ENCODE results near the gene CFDP1.

DNA sequence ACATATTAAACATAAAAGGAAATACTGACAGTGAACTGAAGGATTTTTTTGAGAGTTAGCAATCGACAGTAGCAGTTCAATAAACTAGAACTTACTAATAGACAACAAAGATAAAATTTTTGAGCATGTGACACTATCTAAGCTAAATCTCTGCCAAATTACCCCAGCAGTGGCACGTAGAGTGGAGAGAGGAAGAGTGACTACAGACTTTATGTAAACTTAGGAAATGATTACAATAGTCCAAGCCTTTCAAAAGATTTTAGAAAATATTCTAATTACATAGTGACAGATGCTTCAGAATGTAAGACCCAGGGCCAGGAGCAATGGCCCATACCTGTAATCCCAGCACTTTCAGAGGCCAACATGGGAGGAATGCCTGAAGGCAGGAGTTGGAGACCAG lies 52.4 kb downstream of the CFDP1 start:
- TF ChIP-seq, protein P1, sequence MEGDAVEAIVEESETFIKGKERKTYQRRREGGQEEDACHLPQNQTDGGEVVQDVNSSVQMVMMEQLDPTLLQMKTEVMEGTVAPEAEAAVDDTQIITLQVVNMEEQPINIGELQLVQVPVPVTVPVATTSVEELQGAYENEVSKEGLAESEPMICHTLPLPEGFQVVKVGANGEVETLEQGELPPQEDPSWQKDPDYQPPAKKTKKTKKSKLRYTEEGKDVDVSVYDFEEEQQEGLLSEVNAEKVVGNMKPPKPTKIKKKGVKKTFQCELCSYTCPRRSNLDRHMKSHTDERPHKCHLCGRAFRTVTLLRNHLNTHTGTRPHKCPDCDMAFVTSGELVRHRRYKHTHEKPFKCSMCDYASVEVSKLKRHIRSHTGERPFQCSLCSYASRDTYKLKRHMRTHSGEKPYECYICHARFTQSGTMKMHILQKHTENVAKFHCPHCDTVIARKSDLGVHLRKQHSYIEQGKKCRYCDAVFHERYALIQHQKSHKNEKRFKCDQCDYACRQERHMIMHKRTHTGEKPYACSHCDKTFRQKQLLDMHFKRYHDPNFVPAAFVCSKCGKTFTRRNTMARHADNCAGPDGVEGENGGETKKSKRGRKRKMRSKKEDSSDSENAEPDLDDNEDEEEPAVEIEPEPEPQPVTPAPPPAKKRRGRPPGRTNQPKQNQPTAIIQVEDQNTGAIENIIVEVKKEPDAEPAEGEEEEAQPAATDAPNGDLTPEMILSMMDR (IDR thresholded peaks at IDR 0.05; ENCODE audit: borderline replicate concordance, extremely low read depth, low read length, poor library complexity, severe bottlenecking): no peak
- no peak for TF ChIP-seq EZH2 (IDR thresholded peaks at IDR 0.05; ENCODE audit: borderline replicate concordance, low read depth, low read length, severe bottlenecking)
